Spleen (tissue), 11 donors: Measurements from ENCODE around the gene TLX2. TPM values are rescaled to one million over a fixed set of nuclear protein-coding genes. Genes with fewer than 3 reads are reported as not detected.
A peak's percentile ranks its signal among the peaks of the same experiment; 100 is the strongest.
"Not testable (repeated sequence)": the region's sequence is repeated elsewhere in the genome, so short reads cannot be mapped to it uniquely, and the experiment has no call there.

Experiments
- DNase-seq: peaks from one replicate; pipeline ENCODE4 v3.0.0-alpha.2; 2020
- H3K27ac ChIP-seq, 8 donors: fragments of 200-600 bp; sonication (generic) in 7 of 8; 1 replicate in 4 of 8; 2 replicates in 4 of 8; pipeline versions ENCODE4 v1.5.0 to v1.8.0; 2016 to 2021; ENCODE audit warnings: inconsistent platforms in 4 of 8, mild to moderate bottlenecking in 4 of 8, moderate library complexity in 1 of 8
- H3K27me3 ChIP-seq, 7 donors: fragments of 200-600 bp; sonication (generic) in 6 of 7; replicated peaks in 1 of 7; 1 replicate in 4 of 7; 2 replicates in 3 of 7; pipeline versions ENCODE4 v1.5.0 to v1.8.0; 2016 to 2021; ENCODE audit warnings: inconsistent platforms in 3 of 7, mild to moderate bottlenecking in 1 of 7
- H3K36me3 ChIP-seq, 6 donors: fragments of 200-600 bp; sonication (generic) in 5 of 6; 1 replicate in 4 of 6; 2 replicates in 2 of 6; pipeline versions ENCODE4 v1.5.0 to v1.8.0; 2016 to 2021; ENCODE audit warnings: inconsistent platforms in 2 of 6
- H3K4me1 ChIP-seq, 6 donors: fragments of 200-600 bp; sonication (generic) in 5 of 6; 1 replicate in 3 of 6; 2 replicates in 3 of 6; pipeline versions ENCODE4 v1.5.0 to v1.8.0; 2016 to 2021; ENCODE audit warnings: inconsistent platforms in 3 of 6
- H3K4me3 ChIP-seq, 8 donors: fragments of 200-600 bp; sonication (generic) in 7 of 8; 1 replicate in 4 of 8; 2 replicates in 4 of 8; pipeline versions ENCODE4 v1.5.0 to v1.8.0; 2016 to 2021; ENCODE audit warnings: inconsistent platforms in 4 of 8, mild to moderate bottlenecking in 4 of 8, moderate library complexity in 2 of 8
- H3K9me3 ChIP-seq, 8 donors: fragments of 200-600 bp; sonication (generic) in 7 of 8; 1 replicate in 4 of 8; 2 replicates in 4 of 8; pipeline versions ENCODE4 v1.5.0 to v1.8.0; 2016 to 2021; ENCODE audit warnings: inconsistent platforms in 4 of 8
- CTCF ChIP-seq, 11 experiments: fragments of 200-600 bp in 7 of 11; fragments of 450-650 bp in 4 of 11; sonication (generic) in 4 of 11; IDR thresholded peaks in 8 of 11; conservative IDR thresholded peaks in 3 of 11; 1 replicate in 7 of 11; 2 replicates in 4 of 11; pipeline versions ENCODE4 v1.4.0 to v1.8.0; 2016 to 2021; ENCODE audit warnings: antibody characterized with exemption in 11 of 11, inconsistent platforms in 4 of 11, mild to moderate bottlenecking in 1 of 11
- POLR2A ChIP-seq, 3 donors: fragments of 450-650 bp; IDR thresholded peaks; one replicate each; pipeline ENCODE4 v1.5.1; 2017; ENCODE audit warnings: antibody characterized with exemption in 3 of 3, mild to moderate bottlenecking in 1 of 3
- POLR2AphosphoS5 ChIP-seq, 3 donors: sonication (generic); formaldehyde crosslinking; IDR thresholded peaks; one replicate each; pipeline ENCODE4 v1.5.1; 2017; ENCODE audit warnings: antibody characterized with exemption in 3 of 3
- WGBS, 5 donors: extraction: QIAGEN DNeasy Blood & Tissue Kit in 3 of 5; methylation state at CpG; one replicate each; pipeline versions ENCODE4 v1.1.5 to v1.1.7; 2013 to 2018; 5-methylcytosine and 5-hydroxymethylcytosine counted together
- intact Hi-C: fragments of 100-400 bp; cut with DNase I; formaldehyde crosslinking; loops from one replicate; pipeline ENCODE4 v1.15.0; 2023; ENCODE audit warnings: low total_unique reads
- polyA plus RNA-seq, 3 donors: library from polyadenylated mRNA; stranded (reverse); fragments of 200-250 nt; gene quantifications; one replicate each; pipeline ENCODE4 v1.2.1, GENCODE V29; 2013
- total RNA-seq, 7 donors: library from RNA; depleted of rRNA in 3 of 7; stranded (reverse); fragments of >200 nt in 3 of 7; fragmentation: NEBNext Ultra II Directional in 4 of 7; extraction: Animal tissue kit (Norgen Biotek cat#: 25700) in 4 of 7; gene quantifications; one replicate each; pipeline versions ENCODE4 v1.1.0 to v1.2.1, GENCODE V29; 2016 to 2021
- donor health status: healthy with polysubstance abuse.
- donor health status: DM: no; HTN: no; CAD: no; lungs with moderate emphysema.
- donor health status: DM: no; HTN: no; CAD: no.
- donor health status: Bipolar disorder and iron deficiency.
- donor health status: healthy.
- donor health status: DM: no; HTN: no; CAD: no.
- donor health status: DM: yes; HTN: yes; CAD: no.

Gene TLX2
- total and polyA plus RNA-seq, 10 donors = 0.04 to 0.05 TPM; not detected in 8

- TF ChIP-seq POLR2AphosphoS5 (IDR thresholded peaks at IDR 0.05) (peak in 1 of 3 donors; percentile 7), CTCF (IDR thresholded peaks at IDR 0.05 in 8 of 11, conservative IDR thresholded peaks at IDR 0.05 in 3 of 11) (no peak), POLR2A (IDR thresholded peaks at IDR 0.05) (no peak)
- H3K9me3 ChIP-seq = no peaks in the 10 kb centered on the region
- peak overlapping the region in 1 of 8 donors; percentile 3 for H3K27ac ChIP-seq
- H3K36me3 ChIP-seq = peaks cover 0 to 25% (median 9%) of the 10 kb centered on the region in 6 donors
- intact Hi-C loops = no loop called here
- WGBS, 5 donors = 60 to 85% (median 69%) methylated on average over 5 to 7 of the region's 7 CpGs
- no peak for DNase-seq
- H3K4me1 ChIP-seq = peaks cover 7 to 58% (median 26%) of the 10 kb centered on the region in 6 donors
- no peak overlapping the region for H3K4me3 ChIP-seq
- no peaks in the 10 kb centered on the region for H3K27me3 ChIP-seq
Observed at GRCh38 chr2:74558284-74559230, 44.3 kb downstream of the TLX2 start.

DNA sequence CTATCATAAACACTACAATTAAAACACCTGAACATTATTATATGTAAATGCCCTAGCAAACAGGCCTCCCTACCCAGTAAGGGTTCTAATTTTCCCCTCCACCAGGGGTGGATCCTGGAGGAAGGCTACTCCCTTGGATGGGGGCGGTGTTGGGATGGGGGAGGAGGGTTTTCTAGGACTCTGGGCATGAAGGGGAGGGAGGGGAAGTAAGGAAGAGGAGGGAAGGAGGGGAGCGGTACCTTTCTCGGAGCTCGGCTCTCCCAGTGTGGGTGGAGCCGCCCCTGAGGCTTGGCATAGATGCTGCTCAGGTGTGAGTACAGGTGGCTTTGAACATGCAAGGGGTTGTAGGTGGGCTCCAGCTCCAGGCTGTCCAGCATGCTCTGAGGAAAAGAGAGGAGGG, 45.7 kb downstream of the TLX2 start:
- no peak overlapping the region for H3K27ac ChIP-seq
- no peak overlapping the region for H3K4me3 ChIP-seq
- H3K4me1 ChIP-seq = peaks cover 7 to 49% (median 19%) of the 10 kb centered on the region in 6 donors
- peaks cover 0 to 25% (median 9%) of the 10 kb centered on the region in 6 donors for H3K36me3 ChIP-seq
- no peak for DNase-seq
- no peaks in the 10 kb centered on the region for H3K27me3 ChIP-seq
- intact Hi-C loops = no loop called here
- no peak for TF ChIP-seq POLR2A (IDR thresholded peaks at IDR 0.05)
- no peak for TF ChIP-seq CTCF (IDR thresholded peaks at IDR 0.05 in 8 of 11, conservative IDR thresholded peaks at IDR 0.05 in 3 of 11)
- no peak for TF ChIP-seq POLR2AphosphoS5 (IDR thresholded peaks at IDR 0.05)
- H3K9me3 ChIP-seq = no peaks in the 10 kb centered on the region
- 59 to 76% (median 66%) methylated on average over 5 of the region's 5 CpGs for WGBS, 5 donors

GRCh38 chr2:74560591-74560990, 46.3 kb downstream of the TLX2 start:
- Histone ChIP-seq H3K4me1 (peaks cover 3 to 43% (median 13%) of the 10 kb centered on the region in 6 donors), H3K9me3 (no peaks in the 10 kb centered on the region), H3K27me3 (no peaks in the 10 kb centered on the region), H3K27ac (no peak overlapping the region), H3K4me3 (no peak overlapping the region), H3K36me3 (peaks cover 0 to 25% (median 9%) of the 10 kb centered on the region in 6 donors)
- no peak for DNase-seq
- 61 to 78% (median 63%) methylated on average over 6 of the region's 6 CpGs for WGBS, 5 donors
- TF ChIP-seq CTCF (IDR thresholded peaks at IDR 0.05 in 8 of 11, conservative IDR thresholded peaks at IDR 0.05 in 3 of 11) (no peak), POLR2AphosphoS5 (IDR thresholded peaks at IDR 0.05) (peak in 1 of 3 donors; percentile 32)
- intact Hi-C loops = no loop called here

- DNase-seq, H3K4me3 ChIP-seq, H3K27ac ChIP-seq, H3K27me3 ChIP-seq, intact Hi-C loops, H3K9me3 ChIP-seq: not testable (repeated sequence)
- Histone ChIP-seq H3K36me3 (peaks cover 0 to 22% (median 9%) of the 10 kb centered on the region in 6 donors), H3K4me1 (peaks cover 0 to 39% (median 9%) of the 10 kb centered on the region in 6 donors)
- 95 to 100% (median 96%) methylated on average over 1 of the region's 1 CpG for WGBS, 5 donors
Observed at GRCh38 chr2:74561022-74561421, 46.8 kb downstream of the TLX2 start.
